ENCODE measurements around the gene ECHDC3.

GRCh38 chr10:11725912-11726311, 16.3 kb upstream of the ECHDC3 start:
- no peak for TF ChIP-seq POLR2A (IDR thresholded peaks at IDR 0.05)
- no peak for TF ChIP-seq CTCF (IDR thresholded peaks at IDR 0.05)
- TF ChIP-seq POLR2AphosphoS5 (IDR thresholded peaks at IDR 0.05): no peak

All from breast epithelium (tissue), 3 donors.